Measurements from ENCODE around the gene NLGN2.

NLGN2 gene

DNA sequence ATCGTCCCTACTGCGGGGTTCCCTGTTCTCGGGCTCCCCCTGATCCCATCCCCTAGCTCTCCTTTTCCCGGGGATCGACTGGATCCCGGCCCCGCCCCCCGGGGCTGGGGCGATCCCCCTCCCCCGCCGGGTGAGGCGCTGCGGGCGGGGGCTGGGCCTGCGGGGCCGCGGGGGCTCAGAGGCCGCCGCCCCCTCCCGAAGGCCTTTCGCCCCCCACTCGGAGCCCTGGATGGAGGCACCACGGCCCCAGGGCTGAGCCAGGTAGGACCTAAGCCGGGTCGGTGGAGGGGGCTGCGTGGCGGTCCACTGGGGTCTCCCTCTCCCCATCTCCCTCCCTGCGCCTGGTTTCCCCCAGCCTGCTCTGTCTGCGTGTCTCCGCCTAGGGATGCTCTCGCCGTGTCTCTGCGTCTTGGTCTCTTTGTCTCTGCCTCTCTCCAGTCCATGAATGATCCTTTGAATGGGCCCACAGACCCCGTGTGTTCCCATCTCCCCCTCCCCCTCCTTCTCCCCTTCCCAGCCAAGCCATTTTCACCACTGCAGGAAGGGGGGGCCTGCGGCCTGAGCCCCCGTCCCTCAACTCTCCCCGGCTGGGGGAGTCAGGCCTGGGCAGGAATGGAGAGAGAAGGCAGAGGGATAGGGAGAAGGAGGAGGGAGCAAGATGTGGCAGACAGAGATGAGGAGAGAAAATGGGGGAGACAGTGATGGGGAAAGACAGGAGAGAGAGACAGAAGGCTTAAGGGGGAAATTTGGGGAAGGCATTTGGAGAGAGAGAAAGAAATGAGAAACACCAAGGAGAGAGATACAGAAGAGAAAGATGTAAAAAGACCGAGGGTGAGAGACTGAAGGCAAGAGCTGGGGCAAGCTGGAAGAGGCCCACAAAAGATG lies 2.1 kb upstream of the NLGN2 start:
- Histone ChIP-seq H3K4me1 (ENCODE audit: control insufficient read depth, insufficient read depth, low read length) (peaks cover 18% of the 10 kb centered on the region), H3K36me3 (ENCODE audit: control insufficient read depth in 2 of 2, insufficient read depth in 2 of 2, low read length in 2 of 2) (peaks cover 9 to 13% of the 10 kb centered on the region in 2 donors), H3K9ac (ENCODE audit: low read length in 2 of 2) (peak overlapping the region; percentile 64 to 80), H3K4me3 (ENCODE audit: low read length in 2 of 2) (peak overlapping the region; percentile 28 to 82), H3K27me3 (ENCODE audit: control insufficient read depth in 1 of 2, insufficient read depth in 2 of 2, low read length in 2 of 2) (no peaks in the 10 kb centered on the region), H3K9me3 (ENCODE audit: control insufficient read depth in 2 of 2, low read length in 2 of 2) (no peaks in the 10 kb centered on the region), H3K27ac (ENCODE audit: low read length) (peak overlapping the region; percentile 79)

DNA sequence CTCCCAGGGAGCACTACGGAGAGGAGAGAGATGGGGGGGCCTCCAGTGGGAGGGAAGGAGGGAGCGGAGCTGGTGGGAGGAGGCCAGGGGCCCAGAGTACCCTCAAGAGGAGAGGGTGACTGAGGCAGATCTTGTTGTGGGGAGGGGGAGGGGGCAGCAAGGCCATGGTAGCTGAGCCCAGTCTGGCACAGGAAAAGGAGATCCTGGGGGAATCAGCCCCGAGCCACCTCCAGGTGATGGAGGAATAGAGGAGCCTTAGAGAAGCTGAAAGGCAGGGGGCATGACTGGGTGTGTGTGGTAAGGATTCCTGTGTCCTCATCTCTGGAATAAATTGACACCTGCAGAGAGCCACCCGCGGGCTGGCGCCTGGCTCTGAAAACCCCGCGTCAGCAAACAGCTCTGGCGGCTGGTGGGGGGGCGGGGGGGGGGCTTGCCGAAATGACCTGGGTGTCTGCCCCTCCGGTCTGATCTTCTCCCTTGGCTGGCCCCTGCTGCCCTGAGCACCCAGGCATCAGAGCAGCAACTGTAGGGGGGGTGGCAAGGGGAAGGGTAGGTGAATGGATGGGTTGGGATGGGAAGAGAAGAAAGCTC lies 1.3 kb upstream of the NLGN2 start:
- Histone ChIP-seq H3K9me3 (ENCODE audit: control insufficient read depth in 2 of 2, low read length in 2 of 2) (no peaks in the 10 kb centered on the region), H3K9ac (ENCODE audit: low read length in 2 of 2) (peak overlapping the region in 1 of 2 donors; percentile 64), H3K27ac (ENCODE audit: low read length) (peak overlapping the region; percentile 79), H3K4me1 (ENCODE audit: control insufficient read depth, insufficient read depth, low read length) (peaks cover 18% of the 10 kb centered on the region), H3K36me3 (ENCODE audit: control insufficient read depth in 2 of 2, insufficient read depth in 2 of 2, low read length in 2 of 2) (peaks cover 9 to 13% of the 10 kb centered on the region in 2 donors), H3K4me3 (ENCODE audit: low read length in 2 of 2) (peak overlapping the region; percentile 28 to 82), H3K27me3 (ENCODE audit: control insufficient read depth in 1 of 2, insufficient read depth in 2 of 2, low read length in 2 of 2) (no peaks in the 10 kb centered on the region)

DNA sequence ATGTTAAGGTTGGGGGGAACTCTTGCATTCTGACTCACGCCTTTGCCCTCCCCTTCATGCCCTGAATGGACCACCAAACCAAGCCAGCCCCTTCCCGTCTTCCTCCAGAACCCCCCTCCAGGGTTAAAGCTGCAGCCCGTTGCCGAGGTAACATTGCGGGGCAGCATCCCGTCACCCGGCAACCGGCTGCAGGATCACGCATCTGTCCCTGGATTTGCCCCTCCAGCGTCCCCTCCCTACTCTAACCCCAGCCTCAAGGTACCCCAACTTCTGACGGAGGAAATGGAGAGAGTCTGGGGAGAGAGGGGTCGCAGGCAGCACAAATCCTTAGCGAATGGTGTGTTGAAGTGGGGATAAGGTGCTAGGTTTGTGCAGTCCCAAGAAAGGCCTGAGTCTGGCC lies 563 bp upstream of the NLGN2 start:
- Histone ChIP-seq H3K9ac (ENCODE audit: low read length in 2 of 2) (no peak overlapping the region), H3K4me3 (ENCODE audit: low read length in 2 of 2) (no peak overlapping the region), H3K9me3 (ENCODE audit: control insufficient read depth in 2 of 2, low read length in 2 of 2) (no peaks in the 10 kb centered on the region), H3K36me3 (ENCODE audit: control insufficient read depth in 2 of 2, insufficient read depth in 2 of 2, low read length in 2 of 2) (peaks cover 9 to 13% of the 10 kb centered on the region in 2 donors), H3K27me3 (ENCODE audit: control insufficient read depth in 1 of 2, insufficient read depth in 2 of 2, low read length in 2 of 2) (no peaks in the 10 kb centered on the region), H3K4me1 (ENCODE audit: control insufficient read depth, insufficient read depth, low read length) (peaks cover 18% of the 10 kb centered on the region), H3K27ac (ENCODE audit: low read length) (no peak overlapping the region)

DNA sequence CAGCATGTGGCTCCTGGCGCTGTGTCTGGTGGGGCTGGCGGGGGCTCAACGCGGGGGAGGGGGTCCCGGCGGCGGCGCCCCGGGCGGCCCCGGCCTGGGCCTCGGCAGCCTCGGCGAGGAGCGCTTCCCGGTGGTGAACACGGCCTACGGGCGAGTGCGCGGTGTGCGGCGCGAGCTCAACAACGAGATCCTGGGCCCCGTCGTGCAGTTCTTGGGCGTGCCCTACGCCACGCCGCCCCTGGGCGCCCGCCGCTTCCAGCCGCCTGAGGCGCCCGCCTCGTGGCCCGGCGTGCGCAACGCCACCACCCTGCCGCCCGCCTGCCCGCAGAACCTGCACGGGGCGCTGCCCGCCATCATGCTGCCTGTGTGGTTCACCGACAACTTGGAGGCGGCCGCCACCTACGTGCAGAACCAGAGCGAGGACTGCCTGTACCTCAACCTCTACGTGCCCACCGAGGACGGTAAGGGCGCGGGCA lies 645 bp downstream of the NLGN2 start:
- H3K27ac ChIP-seq (ENCODE audit: low read length): no peak overlapping the region
- H3K4me3 ChIP-seq (ENCODE audit: low read length in 2 of 2): no peak overlapping the region

DNA sequence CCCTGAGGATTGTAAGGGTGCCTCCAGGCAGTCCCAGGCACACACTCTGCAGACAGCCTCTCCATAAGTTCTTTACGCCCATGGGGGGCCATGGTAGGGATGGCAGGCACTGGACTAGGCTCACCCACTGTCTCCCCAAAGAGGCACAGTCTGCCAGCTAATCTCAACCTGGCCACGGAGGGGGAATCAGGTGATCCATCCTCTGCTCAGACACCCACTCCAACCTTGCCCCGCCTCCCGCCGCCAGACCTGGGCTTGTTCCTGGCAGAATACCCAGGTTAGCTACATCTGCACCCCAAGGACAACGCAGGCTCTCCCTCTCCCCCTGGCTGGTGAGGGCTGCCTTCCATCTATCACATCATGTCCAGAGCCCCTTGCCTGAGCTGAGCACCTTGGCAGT lies 1.2 kb downstream of the NLGN2 start:
- H3K9ac ChIP-seq (ENCODE audit: low read length in 2 of 2): no peak overlapping the region
- H3K27ac ChIP-seq (ENCODE audit: low read length): no peak overlapping the region
- no peaks in the 10 kb centered on the region for H3K27me3 ChIP-seq (ENCODE audit: control insufficient read depth in 1 of 2, insufficient read depth in 2 of 2, low read length in 2 of 2)
- peaks cover 9 to 13% of the 10 kb centered on the region in 2 donors for H3K36me3 ChIP-seq (ENCODE audit: control insufficient read depth in 2 of 2, insufficient read depth in 2 of 2, low read length in 2 of 2)
- H3K9me3 ChIP-seq (ENCODE audit: control insufficient read depth in 2 of 2, low read length in 2 of 2): no peaks in the 10 kb centered on the region
- peaks cover 8% of the 10 kb centered on the region for H3K4me1 ChIP-seq (ENCODE audit: control insufficient read depth, insufficient read depth, low read length)
- no peak overlapping the region for H3K4me3 ChIP-seq (ENCODE audit: low read length in 2 of 2)

More for the DNA sequence above, 645 bp downstream of the NLGN2 start:
- Histone ChIP-seq H3K9ac (ENCODE audit: low read length in 2 of 2) (no peak overlapping the region), H3K36me3 (ENCODE audit: control insufficient read depth in 2 of 2, insufficient read depth in 2 of 2, low read length in 2 of 2) (peaks cover 9 to 13% of the 10 kb centered on the region in 2 donors), H3K4me1 (ENCODE audit: control insufficient read depth, insufficient read depth, low read length) (peaks cover 11% of the 10 kb centered on the region), H3K9me3 (ENCODE audit: control insufficient read depth in 2 of 2, low read length in 2 of 2) (no peaks in the 10 kb centered on the region), H3K27me3 (ENCODE audit: control insufficient read depth in 1 of 2, insufficient read depth in 2 of 2, low read length in 2 of 2) (no peaks in the 10 kb centered on the region)

DNA sequence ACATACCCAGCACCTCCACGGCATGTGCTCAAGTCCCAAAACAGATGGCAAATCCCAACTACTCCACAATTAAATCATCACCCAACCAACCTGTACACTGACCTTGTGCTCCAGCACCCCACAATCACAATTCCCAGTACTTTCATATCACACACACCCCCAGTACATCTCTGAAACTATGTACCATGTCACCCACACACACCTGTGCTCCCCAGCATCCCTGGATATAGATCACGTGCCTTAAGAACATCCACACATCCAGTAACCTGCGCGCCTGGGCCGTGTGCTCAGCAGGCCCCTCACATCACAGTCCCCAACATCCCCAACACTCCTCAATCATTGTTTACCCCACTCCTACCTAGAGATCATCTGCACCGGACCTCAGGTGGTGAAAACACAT lies 2.1 kb downstream of the NLGN2 start:
- peaks cover 9 to 13% of the 10 kb centered on the region in 2 donors for H3K36me3 ChIP-seq (ENCODE audit: control insufficient read depth in 2 of 2, insufficient read depth in 2 of 2, low read length in 2 of 2)
- H3K27ac ChIP-seq (ENCODE audit: low read length): no peak overlapping the region

DNA sequence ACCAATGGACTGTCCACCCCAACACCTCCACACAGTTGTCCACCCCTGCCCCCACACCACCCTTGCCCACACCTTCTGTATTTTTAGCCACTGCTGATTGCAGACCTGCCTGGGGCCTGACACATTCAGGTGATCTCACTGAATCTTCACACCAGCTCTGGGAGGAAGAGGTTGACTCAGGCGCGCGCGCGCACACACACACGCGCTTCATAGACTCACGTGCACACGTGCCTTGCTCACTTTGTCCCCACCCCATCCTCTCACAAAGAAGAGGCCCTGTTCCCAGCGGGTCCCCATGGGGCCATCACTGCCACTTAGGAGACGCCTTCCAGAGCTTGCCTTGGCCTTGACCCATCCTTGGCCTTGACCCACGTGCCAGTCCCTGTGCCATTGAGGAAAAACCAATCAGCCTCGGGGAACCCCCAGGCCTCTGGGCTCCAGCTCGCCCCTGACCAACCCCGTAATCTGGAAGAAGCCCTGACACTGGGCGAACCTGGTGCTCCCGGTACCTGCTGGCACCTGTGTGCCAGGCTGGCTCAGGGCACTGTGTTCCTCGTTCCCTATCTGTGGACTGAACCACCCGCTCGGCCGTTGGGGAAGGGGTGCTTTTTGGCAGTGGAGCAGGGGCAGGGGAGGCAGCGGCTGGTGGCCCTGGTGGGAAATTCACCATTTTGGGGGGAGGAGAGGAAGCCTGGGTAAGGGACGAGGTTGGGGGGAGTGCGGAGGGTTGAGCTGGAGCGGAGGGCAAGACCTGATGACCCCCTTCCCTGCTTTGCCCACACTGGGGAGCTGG lies 3.2 kb downstream of the NLGN2 start:
- Histone ChIP-seq H3K4me3 (ENCODE audit: low read length in 2 of 2) (no peak overlapping the region), H3K9me3 (ENCODE audit: control insufficient read depth in 2 of 2, low read length in 2 of 2) (no peaks in the 10 kb centered on the region), H3K9ac (ENCODE audit: low read length in 2 of 2) (no peak overlapping the region), H3K27me3 (ENCODE audit: control insufficient read depth in 1 of 2, insufficient read depth in 2 of 2, low read length in 2 of 2) (no peaks in the 10 kb centered on the region), H3K27ac (ENCODE audit: low read length) (no peak overlapping the region), H3K4me1 (ENCODE audit: control insufficient read depth, insufficient read depth, low read length) (peaks cover 3% of the 10 kb centered on the region), H3K36me3 (ENCODE audit: control insufficient read depth in 2 of 2, insufficient read depth in 2 of 2, low read length in 2 of 2) (peaks cover 16 to 18% of the 10 kb centered on the region in 2 donors)

More for the DNA sequence above, 2.1 kb downstream of the NLGN2 start:
- Histone ChIP-seq H3K4me1 (ENCODE audit: control insufficient read depth, insufficient read depth, low read length) (peaks cover 8% of the 10 kb centered on the region), H3K4me3 (ENCODE audit: low read length in 2 of 2) (no peak overlapping the region), H3K27me3 (ENCODE audit: control insufficient read depth in 1 of 2, insufficient read depth in 2 of 2, low read length in 2 of 2) (no peaks in the 10 kb centered on the region), H3K9ac (ENCODE audit: low read length in 2 of 2) (no peak overlapping the region), H3K9me3 (ENCODE audit: control insufficient read depth in 2 of 2, low read length in 2 of 2) (no peaks in the 10 kb centered on the region)

DNA sequence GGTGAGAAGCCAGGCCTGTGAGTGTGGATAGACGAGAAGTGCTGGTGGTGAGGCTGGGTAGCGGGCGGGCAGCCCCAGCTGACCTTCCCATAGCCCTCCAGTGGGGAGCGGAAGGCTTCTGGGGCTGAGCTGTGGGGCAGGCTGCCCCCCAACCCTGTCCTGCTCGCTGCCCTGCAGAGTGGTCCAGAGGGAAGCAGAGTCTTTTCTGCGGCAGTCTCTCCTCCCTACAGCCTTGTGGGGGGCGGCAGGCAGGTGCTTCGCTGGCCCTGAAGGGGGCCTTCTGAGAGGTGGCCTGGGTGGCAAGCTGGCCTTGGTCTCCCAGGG lies 3.7 kb downstream of the NLGN2 start:
- H3K27ac ChIP-seq (ENCODE audit: low read length): no peak overlapping the region
- no peak overlapping the region for H3K4me3 ChIP-seq (ENCODE audit: low read length in 2 of 2)
- H3K4me1 ChIP-seq (ENCODE audit: control insufficient read depth, insufficient read depth, low read length): no peaks in the 10 kb centered on the region
- H3K9me3 ChIP-seq (ENCODE audit: control insufficient read depth in 2 of 2, low read length in 2 of 2): no peaks in the 10 kb centered on the region
- H3K27me3 ChIP-seq (ENCODE audit: control insufficient read depth in 1 of 2, insufficient read depth in 2 of 2, low read length in 2 of 2): no peaks in the 10 kb centered on the region
- peaks cover 16 to 18% of the 10 kb centered on the region in 2 donors for H3K36me3 ChIP-seq (ENCODE audit: control insufficient read depth in 2 of 2, insufficient read depth in 2 of 2, low read length in 2 of 2)
- H3K9ac ChIP-seq (ENCODE audit: low read length in 2 of 2): no peak overlapping the region

DNA sequence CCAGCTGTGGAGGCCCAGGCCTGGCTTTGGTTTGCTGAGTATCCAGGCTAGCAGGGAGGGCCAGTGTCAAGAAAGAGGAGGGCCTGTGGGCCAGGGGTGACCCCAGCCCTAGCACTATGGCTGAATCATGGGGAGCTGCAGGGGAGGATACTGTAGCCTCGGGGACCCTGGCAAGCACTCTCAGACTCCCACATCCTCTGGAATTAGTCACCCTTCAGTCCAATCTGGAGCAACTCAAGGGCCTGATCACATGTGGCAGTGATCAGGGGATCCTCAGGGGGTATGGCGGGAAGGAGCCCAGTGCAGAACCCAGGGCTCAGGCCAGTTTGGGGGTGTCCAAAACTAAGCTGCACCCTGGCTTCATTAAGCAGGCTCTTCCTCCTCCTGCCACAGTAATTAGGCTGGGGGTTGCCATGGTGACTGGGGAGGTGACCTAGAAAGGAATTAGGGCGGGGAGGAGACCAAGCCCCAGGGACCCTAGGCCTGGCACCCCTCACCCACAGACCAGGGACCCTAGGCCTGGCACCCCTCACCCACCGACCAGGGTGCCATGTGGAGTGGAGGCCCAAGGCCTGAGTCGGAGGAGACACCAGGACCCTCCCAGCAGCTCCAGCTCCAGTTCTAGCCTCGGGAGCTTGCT lies 5.8 kb downstream of the NLGN2 start:
- Histone ChIP-seq H3K4me3 (ENCODE audit: low read length in 2 of 2) (no peak overlapping the region), H3K9me3 (ENCODE audit: control insufficient read depth in 2 of 2, low read length in 2 of 2) (no peaks in the 10 kb centered on the region), H3K27me3 (ENCODE audit: control insufficient read depth in 1 of 2, insufficient read depth in 2 of 2, low read length in 2 of 2) (no peaks in the 10 kb centered on the region), H3K4me1 (ENCODE audit: control insufficient read depth, insufficient read depth, low read length) (no peaks in the 10 kb centered on the region), H3K36me3 (ENCODE audit: control insufficient read depth in 2 of 2, insufficient read depth in 2 of 2, low read length in 2 of 2) (peaks cover 16 to 20% of the 10 kb centered on the region in 2 donors), H3K27ac (ENCODE audit: low read length) (no peak overlapping the region), H3K9ac (ENCODE audit: low read length in 2 of 2) (no peak overlapping the region)

DNA sequence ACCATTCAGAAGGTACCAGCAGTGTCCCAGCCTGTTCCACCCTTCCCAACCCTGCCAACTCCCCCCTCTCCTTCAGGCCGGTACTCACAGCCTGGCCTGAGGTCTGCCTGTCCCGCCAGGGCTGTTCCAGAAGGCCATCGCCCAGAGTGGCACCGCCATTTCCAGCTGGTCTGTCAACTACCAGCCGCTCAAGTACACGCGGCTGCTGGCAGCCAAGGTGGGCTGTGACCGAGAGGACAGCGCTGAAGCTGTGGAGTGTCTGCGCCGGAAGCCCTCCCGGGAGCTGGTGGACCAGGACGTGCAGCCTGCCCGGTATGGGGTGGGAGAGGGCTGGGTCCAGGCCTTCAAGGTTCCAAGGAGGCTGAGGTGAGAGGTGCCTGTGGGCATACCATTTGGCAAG lies 7.2 kb downstream of the NLGN2 start:
- Histone ChIP-seq H3K9me3 (ENCODE audit: control insufficient read depth in 2 of 2, low read length in 2 of 2) (no peaks in the 10 kb centered on the region), H3K4me3 (ENCODE audit: low read length in 2 of 2) (no peak overlapping the region), H3K36me3 (ENCODE audit: control insufficient read depth in 2 of 2, insufficient read depth in 2 of 2, low read length in 2 of 2) (peaks cover 10 to 12% of the 10 kb centered on the region in 2 donors), H3K27me3 (ENCODE audit: control insufficient read depth in 1 of 2, insufficient read depth in 2 of 2, low read length in 2 of 2) (no peaks in the 10 kb centered on the region), H3K9ac (ENCODE audit: low read length in 2 of 2) (no peak overlapping the region), H3K4me1 (ENCODE audit: control insufficient read depth, insufficient read depth, low read length) (no peaks in the 10 kb centered on the region), H3K27ac (ENCODE audit: low read length) (no peak overlapping the region)
